GM18868 (cell line): ENCODE measurements around the gene CTSK.
"Not testable (repeated sequence)": the region's sequence is repeated elsewhere in the genome, so short reads cannot be mapped to it uniquely, and the experiment has no call there.

ENCODE experiments used
- ATAC-seq: cut with Tn5 transposase; IDR thresholded peaks from one replicate; pipeline ENCODE4 v1.9.1; 2021; ENCODE audit warnings: mild to moderate bottlenecking, moderate library complexity; ENCODE audit not compliant: unreplicated experiment

CTSK gene

GRCh38 chr1:150808121-150808520 lies at the start of gene CTSK:
TSS of gene CTSK (minus strand) at chr1:150808260. CDS start at chr1:150806805, 1,455 bp downstream.
- ATAC-seq, result no peak

GRCh38 chr1:150852734-150853133 lies 44.7 kb upstream of the CTSK start:
- ATAC-seq, result not testable (repeated sequence)

GRCh38 chr1:150850801-150851362 lies 42.8 kb upstream of the CTSK start:
- not testable (repeated sequence) for ATAC-seq

DNA sequence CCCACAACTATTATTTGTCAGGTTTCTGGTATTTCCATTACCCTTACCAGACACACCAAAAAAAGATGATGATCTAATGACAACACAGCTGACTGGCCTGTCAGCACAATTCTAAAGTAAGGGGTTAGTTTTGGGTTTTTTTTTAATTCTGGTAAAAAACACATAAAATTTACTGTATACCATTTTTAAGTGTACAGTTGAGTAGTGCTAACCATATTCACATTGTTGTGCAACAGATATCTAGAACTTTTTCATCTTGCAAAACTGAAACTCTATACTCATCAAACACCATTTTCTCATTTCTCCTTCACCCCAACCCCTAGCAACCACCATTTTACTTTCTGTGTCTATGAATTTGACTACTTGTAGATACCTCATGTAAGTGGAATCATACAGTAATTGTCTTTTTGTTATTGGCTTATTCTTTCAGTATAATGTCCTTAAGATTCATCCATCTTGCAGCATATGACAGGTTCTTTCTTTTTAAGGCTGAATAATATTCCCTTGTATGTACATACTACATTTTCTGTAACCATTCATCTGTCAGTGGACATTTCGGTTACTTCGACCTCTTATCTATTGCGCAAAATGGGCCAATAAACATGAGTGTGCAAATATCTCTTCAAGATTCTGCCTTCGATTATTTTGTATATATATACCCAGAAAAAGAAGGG lies 38.5 kb upstream of the CTSK start:
- no peak for ATAC-seq

- ATAC-seq, result no peak
Observed at GRCh38 chr1:150843474-150843873, 35.4 kb upstream of the CTSK start.

- ATAC-seq, result no peak
Observed at GRCh38 chr1:150842964-150843363, 34.9 kb upstream of the CTSK start.

DNA sequence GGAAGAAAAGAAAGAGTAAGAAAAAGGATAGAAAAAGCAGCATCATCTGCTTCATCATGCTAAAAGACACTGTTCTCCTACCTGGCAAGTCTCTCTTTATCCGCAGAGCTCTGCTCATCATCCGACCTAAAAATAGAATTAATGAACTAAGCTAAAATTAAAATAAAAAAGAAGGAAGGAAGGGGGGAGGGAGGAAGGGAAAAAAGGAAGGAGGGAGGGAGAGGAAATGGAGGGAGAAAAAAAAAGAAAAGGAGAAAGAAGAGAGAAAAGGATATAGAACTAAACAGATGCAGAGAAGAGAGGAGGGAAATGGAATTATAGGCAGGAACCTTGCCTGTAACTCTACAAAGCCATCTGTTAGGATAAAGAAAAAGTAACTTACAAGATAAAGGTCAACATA lies 34.3 kb upstream of the CTSK start:
- ATAC-seq, result no peak

GRCh38 chr1:150841626-150842025 lies 33.6 kb upstream of the CTSK start:
- no peak for ATAC-seq

DNA sequence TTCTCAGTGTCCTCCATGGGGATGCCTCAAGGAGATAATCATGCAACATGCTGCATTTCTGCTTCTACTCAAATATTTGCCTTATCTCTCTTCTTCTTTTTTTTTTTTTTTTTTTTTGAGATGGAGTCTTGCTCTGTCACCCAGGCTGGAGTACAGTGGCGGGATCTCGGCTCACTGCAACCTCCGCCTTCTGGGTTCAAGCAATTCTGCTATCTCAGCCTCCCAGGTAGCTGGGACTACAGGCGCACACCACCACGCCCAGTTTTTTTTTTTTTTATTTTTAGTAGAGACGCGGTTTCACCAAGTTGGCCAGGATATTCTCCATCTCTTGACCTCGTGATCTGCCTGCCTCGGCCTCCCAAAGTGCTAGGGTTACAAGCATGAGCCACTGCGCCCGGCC lies 32.8 kb upstream of the CTSK start:
- ATAC-seq, result not testable (repeated sequence)

- ATAC-seq, result no peak
Observed at GRCh38 chr1:150836129-150836773, 28.2 kb upstream of the CTSK start.

DNA sequence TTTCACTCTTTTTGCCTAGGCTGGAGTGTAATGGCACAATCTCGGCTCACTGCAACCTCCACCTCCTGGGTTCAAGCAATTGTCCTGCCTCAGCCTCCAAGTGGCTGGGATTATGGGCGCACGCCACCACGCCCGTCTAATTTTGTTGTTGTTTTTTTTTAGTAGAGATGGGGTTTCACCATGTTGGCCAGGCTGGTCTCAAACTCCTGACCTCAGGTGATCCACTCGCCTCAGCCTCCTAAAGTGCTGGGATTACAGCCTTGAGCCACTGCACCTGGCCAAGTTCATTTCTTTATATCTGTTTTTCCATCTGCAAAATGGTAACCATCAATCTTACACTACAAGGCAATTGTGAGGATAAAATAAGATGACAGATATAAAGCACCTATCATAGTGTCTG lies 25.9 kb upstream of the CTSK start:
- ATAC-seq, result not testable (repeated sequence)

DNA sequence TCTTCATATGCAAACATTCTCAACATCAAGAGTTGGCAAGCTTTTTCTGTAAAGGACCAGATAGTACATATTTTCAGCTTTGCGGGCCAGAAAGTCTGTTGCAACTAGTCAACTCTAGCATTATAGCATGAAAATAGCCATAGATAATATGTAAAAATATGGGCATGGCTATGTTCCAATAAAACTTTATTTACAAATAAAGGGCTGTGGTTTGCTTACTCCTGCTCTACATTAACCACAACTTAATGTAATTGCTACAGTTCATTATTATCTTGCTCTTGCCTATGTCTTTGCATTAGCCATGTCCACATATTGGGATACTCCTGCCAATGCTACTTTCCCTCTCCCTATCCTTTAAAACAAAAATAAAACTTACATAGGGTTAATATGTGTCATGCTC lies 24.5 kb upstream of the CTSK start:
- ATAC-seq, result no peak

- no peak for ATAC-seq
Observed at GRCh38 chr1:150829751-150830150, 21.7 kb upstream of the CTSK start.

- ATAC-seq, result no peak
Observed at GRCh38 chr1:150826299-150826698, 18.2 kb upstream of the CTSK start.

GRCh38 chr1:150820730-150821512 lies 12.9 kb upstream of the CTSK start:
- no peak for ATAC-seq

- no peak for ATAC-seq
Observed at GRCh38 chr1:150815871-150816270, 7.8 kb upstream of the CTSK start.

GRCh38 chr1:150813028-150813707 lies 5.1 kb upstream of the CTSK start:
- no peak for ATAC-seq

DNA sequence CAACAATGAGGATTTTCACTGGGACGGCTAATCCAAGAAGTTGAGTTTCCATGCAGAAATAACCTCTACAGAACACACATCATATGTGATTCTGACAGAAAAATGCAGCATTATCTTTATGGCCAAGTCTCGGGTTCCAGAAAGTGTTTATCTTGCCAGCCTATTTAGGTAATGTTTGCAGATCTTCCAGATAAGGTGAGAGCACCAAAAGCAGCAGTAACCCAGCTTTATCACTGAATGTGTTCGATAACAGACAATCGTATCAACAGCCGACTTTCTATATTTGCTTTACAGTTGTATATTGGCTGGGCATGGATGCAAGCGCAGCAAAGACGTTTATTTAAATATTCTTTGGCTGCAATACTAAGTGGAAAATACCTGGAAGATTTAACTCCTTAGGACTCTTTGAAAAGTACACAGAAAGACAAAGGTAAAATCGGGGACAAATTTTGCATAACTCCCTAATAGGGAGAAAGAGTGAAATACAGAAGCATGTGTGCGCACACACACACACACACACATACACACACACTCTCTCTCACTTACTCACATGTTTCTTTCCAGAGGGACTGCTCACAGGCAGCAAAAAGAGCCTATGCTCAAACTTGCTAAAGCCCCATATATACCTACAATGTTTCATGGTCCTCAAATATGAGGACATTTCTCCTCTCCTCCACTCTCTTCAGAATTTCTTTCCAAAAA lies 3.0 kb upstream of the CTSK start:
- no peak for ATAC-seq

GRCh38 chr1:150809651-150810050 lies 1.6 kb upstream of the CTSK start:
- no peak for ATAC-seq

DNA sequence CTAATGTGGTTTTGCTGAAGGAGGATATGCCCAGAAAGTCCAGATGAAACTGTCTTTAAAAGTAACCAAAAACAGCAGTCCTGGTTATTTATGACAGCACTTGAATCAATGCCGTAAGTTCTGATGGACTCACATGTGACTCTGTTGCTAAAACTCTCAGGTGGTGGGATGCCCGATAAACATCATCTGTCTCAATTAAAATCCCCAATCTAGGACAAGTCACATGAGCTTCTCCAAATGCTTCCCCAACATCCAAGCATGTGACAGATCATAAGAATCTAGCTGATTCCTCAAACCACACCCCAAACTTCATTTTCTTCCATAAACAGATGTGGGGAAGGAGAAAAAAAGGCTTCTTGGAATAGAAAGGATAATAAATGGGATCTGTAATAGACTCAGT lies 786 bp upstream of the CTSK start:
- ATAC-seq, result no peak
